Iris pigment epithelial cell (primary cell): ENCODE results near the gene C1orf87.
A peak's percentile ranks its signal among the peaks of the same experiment; 100 is the strongest.

ENCODE experiments used
- DNase-seq: peaks from one replicate; pipeline ENCODE4 v3.0.0-alpha.2; 2011; ENCODE audit warnings: low read depth

The C1orf87 gene

DNA sequence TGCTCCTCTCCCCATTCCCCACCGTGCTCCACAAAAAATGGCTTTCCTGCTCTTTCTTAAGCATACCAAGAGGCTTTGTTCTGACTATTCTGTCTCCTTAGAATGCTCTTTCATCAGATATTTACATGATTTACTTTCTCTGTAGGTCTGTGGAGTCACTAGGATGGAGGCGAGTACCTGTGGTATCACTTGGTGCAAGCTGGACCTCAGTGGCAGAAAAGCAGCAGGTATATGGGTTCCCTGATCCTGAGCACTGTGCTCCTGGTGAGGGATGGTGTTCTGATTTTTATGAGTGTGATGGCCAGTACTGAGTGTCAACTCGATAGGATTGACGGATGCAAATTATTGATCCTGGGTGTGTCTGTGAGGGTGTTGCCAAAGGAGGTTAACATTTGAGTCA lies 10.0 kb downstream of the C1orf87 start:
- DNase-seq = no peak

DNA sequence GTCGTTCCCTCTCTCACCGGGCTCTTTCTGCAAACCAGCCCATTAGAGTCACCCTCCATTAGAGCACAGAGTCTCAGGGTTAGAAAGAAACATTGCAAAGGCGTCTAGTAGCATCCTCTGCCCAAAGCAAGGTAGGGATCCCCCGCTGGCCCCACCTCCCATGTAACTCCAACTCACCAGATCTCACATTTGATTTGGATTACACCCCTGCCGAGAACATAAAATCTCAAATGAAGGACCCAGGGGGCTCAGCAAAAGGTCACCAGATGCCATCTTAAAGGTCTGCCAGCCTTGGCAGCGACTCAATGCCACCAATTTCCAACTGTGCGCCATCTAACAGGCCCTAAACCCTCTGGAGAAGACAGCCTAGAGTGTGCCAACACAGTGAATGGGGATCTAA lies 14.1 kb downstream of the C1orf87 start:
- DNase-seq = no peak

DNA sequence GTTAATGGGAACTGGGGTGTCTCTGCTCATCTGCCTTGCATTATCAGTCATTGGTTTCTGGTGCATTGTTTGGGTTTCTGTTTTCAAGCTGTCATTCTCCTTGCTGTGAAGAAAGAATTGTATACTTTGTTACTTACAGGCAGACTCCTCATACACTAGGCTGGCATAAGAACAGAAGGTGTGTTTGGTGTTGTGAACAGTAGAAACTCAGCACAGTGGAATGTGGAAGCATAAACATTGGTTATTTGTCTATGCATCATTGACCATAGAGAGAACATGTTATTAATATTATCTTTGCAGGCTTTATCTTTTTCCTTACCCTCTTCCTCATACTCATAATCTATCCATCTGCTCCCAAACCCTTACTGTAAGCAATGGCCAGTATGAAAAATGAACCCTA lies 18.2 kb downstream of the C1orf87 start:
- DNase-seq = peak; percentile 74

GRCh38 chr1:60054374-60054773 lies 19.2 kb downstream of the C1orf87 start:
- no peak for DNase-seq

GRCh38 chr1:60052601-60053000 lies 21.0 kb downstream of the C1orf87 start:
- no peak for DNase-seq

GRCh38 chr1:60051191-60051590 lies 22.4 kb downstream of the C1orf87 start:
- DNase-seq = no peak

DNA sequence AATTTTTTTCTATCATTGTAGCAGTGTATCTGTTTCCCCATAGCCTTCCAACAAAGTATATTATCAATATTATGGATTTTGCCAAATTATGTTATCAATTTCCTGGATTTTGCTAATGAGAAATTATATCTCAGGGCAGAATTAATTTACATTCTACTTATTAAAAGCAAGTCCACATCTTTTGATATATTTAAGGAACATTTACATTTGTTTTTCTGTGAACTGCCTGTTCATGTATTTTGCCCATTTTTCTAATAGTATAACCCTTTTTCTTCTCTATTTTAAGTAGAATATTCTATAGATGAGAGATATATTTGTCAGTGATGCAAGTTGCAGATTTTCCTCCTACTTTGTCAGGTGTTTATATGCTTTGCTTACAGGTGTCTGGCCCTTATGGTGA lies 24.4 kb downstream of the C1orf87 start:
- DNase-seq = no peak

GRCh38 chr1:60044881-60045280 lies 28.7 kb downstream of the C1orf87 start:
- DNase-seq = peak; percentile 20

DNA sequence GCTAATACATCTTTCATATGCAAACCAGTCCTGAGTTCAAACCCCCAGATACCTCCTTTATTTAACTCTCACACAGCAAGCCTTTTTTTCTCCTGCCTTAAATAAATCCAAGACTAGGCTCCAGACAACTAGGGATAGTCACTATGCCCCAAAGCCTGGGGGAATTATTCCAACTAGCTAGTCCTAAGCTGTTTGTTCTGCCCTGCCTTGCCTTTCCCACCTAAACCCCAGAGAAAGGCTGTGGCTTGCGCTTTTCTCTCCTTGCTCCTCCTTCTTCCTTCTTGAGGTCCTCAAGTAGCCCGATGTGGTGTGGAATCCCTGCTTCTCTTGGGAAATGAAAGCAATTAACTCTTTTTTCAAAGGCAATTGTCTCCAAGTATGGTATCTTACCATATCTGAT lies 31.8 kb downstream of the C1orf87 start:
- no peak for DNase-seq

- DNase-seq = no peak
Measured at GRCh38 chr1:60037669-60038068, 35.9 kb downstream of the C1orf87 start.

DNA sequence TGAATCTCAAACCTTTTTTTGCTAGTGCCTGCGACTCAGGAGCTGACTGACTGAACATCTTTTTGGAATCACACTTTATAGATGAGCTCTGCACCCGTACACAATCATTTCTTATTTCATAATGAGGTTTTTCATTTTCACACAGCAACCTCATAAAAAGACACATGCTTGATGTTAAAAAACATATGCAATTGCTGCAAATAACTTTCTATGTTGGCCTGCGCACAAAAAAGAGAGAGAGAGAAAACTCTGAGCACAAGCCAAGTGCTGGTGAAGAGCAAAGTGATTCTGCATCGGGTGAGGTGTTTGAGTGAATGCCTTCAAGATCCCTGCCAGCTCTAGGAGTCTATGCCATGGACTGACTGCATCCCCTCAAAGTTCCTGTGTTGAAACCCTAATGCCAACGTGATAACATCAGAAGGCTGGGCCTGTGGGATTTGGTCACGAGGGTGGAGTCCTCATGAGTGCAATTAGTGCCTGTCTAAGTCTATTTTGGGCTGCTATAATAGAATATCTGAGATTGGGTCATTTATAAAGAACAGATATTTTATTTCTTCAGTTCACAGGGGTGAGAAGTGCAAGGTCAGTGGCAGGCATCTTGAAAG lies 36.6 kb downstream of the C1orf87 start:
- no peak for DNase-seq

GRCh38 chr1:60035921-60036320 lies 37.6 kb downstream of the C1orf87 start:
- no peak for DNase-seq

DNA sequence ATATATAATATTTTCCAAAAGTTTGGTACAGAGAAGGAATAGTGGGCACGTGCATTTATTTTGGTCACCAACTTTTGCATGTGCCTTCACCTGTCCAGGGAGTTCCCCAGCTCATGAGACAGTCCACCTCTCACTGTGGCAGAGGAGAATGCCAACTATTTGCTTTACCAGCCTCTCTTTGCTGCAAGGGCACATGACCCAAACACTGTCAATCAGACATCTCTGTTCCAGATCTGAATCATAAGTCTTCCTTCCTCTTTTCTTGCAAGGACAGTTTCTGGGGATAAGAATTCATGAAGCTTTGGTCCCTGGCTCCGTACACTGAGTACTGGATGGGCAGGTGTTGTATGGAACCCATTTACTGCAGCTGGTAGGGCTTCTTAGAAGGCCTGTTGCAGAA lies 38.6 kb downstream of the C1orf87 start:
- DNase-seq = no peak

DNA sequence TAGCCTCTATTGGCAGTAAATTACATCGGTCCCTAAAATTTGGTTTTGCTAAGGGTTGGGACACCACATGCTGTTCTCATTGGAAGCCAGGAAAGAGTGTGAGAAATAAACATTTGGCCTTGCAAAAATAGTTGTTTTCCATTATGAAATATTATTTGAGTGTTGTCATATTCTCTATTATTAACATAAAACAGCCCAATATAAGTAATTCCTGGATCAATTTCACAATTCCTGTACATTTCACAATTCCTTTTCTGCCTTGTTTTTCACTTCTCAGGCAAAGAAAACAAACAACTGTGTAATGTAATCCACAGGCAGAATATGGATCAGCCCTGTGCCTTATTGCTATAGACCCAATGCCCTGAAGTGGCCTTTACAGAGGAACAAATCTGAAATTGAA lies 40.5 kb downstream of the C1orf87 start:
- no peak for DNase-seq

- no peak for DNase-seq
Measured at GRCh38 chr1:60031146-60031545, 42.4 kb downstream of the C1orf87 start.

GRCh38 chr1:60025552-60025951 lies 48.0 kb downstream of the C1orf87 start:
- DNase-seq = no peak

DNA sequence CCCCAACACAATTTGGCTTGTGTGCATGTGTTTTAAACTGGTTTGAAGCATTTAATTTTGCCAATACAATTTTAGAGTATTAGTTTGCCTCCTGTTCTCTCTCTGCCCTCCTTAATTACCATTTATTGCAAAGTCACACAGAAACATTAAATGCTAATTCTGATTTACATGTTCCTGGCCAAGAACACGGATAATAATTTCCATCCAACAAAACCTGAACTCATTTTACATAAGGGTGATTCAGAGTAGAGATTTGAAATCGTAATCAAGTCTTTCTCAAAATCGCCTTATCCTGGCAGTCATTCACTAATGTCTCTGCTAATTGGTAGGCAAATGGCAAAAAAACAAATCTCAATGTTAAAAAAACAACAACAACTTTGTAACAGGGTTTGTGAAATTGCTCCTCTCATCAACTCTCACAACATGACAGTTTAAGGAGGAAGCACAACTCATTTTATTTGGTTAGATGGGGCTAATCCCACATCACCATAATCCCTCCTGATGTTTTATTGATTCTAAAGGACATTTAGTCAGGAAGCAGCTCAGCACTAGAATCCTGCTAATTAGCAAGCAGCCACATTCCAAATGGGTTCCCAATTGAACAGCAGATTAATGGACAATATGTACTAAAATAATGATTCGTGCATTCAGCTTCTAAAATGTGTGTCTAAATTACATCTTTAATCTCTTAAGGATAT lies 55.9 kb downstream of the C1orf87 start:
- no peak for DNase-seq

DNA sequence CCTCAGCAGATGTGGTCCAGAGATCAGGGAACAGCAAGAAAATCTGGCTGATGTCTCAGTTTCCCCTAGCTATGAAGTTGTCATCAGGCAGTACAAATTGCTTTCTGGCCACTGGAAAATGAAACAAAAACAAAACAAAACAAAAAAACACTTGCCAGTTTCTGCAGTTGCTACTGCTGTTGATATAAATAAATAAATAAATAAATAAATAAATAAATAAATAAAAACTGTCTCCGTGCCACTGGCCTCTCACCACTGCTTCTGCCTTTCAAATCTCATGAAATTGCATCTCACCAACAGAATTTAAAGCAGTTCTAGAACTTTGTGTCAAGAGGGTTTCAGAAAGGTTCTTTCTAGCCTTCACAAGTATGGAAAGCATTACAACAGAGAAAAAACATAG lies 62.9 kb downstream of the C1orf87 start:
- no peak for DNase-seq

DNA sequence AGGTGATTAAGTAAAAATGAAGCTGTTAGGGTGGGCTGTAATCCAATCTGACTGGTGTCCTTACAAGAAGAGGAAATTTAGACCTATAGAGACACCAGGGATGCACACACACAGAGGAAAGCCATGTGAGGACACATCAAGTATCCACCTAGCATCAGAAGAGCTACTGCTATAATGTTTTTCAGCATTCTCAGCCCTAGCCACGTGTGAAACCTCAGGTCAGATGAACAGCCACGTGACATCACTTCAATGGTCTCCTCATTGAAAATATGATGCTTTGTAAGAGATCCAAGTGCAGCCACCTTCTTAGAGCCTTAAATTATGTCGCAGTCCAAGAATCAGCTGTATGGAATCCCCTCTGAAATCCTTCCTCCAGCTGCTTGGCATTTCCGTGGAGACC lies 65.1 kb downstream of the C1orf87 start:
- DNase-seq = no peak

DNA sequence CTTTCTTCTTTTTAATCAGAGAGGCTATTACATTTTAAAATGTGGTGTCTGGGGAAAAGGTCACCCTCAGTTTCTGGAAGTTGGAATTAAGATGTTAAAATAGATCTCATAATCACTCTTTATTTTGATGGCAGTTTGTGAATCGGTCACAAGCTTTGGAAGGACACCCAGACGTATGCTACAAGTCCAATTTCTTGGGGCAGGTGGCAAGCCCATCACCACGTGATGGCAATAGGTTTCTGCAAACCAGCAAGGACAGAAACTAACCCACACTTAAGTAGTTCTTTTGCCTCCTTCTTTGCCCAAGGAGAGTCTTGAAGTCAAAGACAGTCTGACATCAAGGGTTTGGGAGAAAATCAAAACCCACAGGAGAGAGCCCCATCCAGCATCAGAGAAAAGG lies 72.9 kb downstream of the C1orf87 start:
- DNase-seq = no peak

DNA sequence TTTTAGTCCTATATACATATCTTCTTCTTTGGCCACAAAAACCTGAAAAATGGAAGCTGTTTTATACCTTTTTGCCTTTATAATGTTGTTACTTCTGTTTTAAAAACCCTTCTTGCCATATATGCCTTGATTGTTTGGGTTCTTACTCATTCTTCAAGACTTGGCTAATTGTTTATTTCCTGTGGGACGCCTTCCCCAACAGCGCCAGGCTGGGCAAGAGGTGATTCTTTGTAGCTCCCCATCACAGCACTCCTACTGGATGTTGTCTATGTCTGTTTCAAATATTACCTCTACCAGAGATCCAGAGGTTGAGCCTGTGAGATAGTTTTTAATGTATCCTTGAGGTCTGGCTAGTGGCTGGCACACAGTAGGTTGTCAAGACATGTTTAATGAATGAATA lies 73.8 kb downstream of the C1orf87 start:
- DNase-seq = no peak

DNA sequence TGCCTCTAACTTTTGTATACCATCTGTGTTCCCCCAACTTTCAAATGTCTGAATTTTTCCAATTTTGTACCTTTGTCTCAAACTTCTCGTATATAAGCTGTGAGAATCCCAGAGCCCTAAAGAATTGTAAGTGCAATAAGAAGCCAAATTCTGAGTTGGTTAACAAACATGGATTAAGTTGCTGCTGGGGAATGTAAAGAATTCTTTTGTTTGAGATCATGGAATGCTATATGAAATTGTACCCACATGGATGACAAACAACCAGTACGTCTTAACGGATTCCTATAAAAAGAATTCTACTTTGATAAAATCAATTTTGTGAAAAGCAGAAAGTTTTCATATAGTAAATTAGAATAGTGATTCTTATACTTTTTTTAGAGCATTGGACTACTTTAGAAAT lies 74.6 kb downstream of the C1orf87 start:
- no peak for DNase-seq

DNA sequence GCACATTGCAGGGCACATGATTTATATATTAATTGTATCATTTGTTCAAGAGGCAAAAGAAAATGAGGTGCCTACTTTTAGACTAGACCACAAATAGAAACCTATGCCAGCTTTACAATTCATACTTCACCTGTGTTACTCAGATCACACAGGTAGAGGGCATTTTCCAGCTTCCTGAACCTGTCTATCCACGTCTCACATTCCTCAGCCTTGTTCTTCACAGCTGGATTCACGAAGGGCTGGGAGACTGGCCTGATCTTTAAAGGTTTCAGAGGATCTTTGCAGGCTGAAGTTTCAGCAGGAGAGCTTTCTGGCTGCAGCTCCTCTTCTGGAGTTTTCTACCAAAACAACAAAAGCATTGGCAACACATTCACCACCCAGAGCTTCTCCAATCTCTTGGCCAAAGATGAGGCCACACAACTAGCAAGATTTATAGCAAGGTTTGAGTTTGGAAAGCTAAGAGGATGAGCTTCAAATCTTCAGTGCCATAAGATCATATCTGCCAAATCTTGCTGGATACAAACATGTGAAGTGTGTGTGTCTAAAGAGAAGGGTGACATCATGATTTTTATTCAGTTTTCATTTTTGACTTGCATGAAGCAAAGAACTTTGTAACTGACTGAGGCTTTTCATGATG lies 76.0 kb downstream of the C1orf87 start:
- DNase-seq = no peak
